Activated T-cell treated with anti-CD3 and anti-CD28 coated beads for 4 hours (primary cell): Measurements from ENCODE around the gene OSGIN1.
"Not testable (repeated sequence)": the region's sequence is repeated elsewhere in the genome, so short reads cannot be mapped to it uniquely, and the experiment has no call there.

ENCODE experiments used
- DNase-seq: peaks from one replicate; pipeline ENCODE4 v3.0.0-alpha.2; 2020

OSGIN1 gene

GRCh38 chr16:83942074-83942473 is 11.0 kb upstream of the OSGIN1 start:
- no peak for DNase-seq

DNA sequence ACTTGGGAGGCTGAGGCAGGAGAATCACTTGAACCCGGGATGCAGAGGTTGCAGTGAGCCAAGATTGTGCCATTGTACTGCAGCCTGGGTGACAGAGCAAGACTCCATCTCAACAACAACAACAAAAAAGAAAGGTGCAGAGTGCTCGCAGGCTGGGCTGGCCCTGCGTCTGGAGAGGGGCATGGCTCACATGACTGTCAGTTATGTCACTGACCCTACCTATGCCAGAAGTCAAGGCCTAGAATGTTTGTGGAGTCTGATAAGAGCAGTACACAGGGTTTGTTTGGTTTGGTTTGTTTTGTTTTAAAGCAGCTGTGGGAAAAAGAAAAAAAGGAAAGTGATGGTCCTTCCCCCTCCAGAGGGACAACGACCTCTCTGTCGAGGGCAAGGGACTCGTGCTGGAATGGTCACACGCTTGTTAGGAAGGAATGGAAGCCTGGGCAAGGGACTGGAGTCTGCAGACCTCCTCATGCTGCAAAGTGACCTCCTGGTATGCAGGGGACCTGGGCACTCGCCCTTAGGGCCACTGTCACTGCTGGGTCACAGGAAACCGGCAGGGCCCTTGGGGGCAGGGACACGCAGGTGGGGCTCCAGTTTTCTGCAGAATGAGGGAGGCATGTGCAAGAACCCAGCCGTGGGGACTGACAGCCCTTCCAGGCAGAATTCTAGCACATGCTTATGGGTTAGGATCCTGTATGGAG is 10.1 kb upstream of the OSGIN1 start:
- DNase-seq: no peak

DNA sequence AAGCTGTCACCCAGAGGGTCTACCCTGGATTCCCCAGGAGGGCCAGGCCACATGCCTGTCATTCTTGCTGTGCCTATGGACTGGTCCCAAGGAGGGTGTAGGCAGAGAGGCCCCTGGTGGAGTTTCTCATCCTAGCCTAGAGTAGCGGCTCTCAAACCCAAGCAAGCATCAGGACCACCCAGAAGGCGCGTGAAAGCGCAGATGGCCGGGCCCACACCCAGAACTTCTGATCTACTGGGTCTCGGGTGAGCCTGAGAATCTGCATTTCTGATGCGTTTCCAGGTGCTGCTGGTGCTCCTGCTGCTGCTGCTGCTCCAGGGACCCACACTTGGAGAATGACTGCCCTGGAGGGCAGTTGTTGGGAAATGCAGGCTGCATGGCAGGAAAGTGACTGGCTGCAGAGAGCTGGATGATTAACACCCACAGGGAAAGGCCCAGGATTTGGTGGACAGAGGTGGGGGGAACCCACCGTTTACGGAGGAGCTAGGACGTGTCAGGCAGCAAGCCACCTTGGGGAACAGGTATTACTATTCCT is 9.5 kb upstream of the OSGIN1 start:
- no peak for DNase-seq

DNA sequence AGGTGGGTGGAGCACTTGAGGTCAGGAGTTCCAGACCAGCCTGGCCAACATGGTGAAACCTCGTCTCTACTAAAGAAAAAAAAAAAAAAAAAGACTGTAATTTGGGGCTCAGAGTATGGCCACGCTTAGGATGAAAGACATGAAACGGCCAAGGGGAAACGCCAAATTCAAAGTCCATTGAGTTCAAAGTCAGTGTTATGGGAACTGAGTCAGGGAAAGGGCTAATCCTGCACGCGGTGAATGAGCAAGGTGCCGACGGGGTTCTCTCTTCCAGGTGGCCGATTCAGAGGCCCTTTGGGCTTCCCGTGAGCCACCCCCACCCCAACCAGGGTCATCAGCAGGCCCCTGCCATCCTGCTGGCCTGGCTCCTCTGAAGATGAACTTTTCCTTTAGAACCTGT is 7.5 kb upstream of the OSGIN1 start:
- DNase-seq: no peak

DNA sequence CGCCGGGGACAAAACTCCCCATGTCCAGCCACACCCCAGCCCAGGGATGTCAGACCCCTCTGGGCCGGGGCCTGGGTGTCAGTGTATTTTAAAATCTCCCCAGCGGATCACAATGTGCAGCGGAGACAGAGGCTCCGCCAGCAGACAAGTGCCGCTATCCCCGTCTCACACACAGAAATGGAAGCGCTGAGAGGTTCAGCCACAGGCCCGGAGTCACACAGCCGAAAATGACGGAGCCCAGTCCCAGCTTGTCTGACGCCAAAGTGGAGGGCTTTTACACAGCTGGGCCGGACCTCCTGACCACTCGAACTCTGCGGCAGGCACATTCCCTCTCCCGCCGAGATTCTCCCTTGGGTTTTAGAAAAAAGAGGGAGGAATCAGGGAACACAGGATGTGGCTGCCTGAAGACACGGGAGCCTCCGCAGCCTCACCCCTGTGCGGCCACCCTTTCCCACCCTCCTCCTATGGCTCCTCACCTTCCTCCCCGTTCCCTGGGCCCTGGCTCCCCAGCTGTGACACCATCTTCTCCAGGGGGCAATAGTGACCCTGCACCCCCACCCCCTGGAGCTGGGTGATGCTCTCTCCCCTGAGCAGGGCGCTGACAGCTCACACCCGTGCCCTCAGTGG is 6.8 kb upstream of the OSGIN1 start:
- DNase-seq: no peak

GRCh38 chr16:83946781-83947566 is 6.1 kb upstream of the OSGIN1 start:
- no peak for DNase-seq

DNA sequence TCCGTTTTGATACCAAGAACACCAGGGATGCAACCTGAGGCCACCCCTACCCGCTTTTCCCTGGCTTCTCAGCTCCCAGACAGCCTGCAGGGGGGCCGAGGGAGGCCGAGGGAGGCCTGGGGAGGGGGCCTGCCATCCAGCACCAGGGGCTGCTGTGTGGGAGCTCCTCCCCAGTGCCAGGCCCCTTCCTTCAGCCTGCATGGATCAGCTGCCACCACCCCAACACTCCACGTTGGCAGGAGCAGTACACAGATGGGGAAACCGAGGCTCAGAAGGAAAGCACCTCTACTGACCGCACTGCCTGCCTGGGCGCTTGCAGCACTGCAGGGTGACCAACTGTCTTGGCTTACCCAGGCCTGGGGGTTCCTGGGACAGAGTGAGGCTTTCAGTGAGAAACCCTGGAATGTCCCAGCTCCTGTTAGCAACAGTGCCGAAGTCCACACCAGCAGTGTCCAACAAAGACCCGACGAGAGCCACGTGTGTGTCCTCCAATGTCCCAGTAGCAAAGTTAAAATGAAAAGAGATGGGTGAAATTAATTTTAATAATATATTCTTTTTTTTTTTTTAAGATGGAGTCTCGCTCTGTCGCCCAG is 5.3 kb upstream of the OSGIN1 start:
- no peak for DNase-seq

DNA sequence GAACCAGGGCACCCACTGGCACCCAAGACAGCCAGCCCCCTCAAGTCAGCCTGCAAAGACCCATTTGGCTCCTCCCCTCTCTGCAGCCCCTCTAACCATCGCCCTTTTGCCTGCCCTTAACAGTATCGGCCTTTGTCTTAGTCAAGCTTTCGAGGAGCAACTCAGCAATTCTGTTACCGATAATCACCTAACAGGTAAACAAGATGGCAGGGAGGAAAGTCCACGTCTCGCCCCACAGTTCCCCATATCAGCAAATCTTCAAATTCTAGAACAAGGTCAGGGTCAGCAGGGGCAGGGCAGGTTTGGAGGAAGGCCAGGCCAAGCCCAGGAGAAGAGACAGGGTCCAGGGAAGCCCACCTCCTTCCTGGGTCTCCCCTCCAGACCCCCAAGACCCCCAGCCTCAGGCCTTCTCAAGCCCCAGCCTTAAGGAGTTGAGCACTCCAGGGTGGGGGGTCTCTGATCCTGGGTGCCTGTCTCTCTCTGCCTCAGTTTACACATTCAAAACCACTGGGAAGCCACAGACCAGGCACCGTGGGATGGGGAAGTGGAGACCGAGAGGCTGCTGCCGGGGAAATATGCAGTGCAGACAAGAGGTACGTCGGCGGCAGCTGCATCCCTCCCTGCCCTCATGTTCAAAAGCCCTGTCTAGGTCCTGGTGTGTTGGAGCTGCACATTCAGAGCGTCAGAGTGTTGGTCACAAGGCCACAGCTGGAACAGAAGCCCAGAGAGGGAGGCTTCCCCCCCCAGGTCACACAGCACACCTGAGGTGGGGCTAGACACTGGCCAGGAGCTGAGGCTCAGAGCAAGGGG is 3.9 kb upstream of the OSGIN1 start:
- DNase-seq: no peak

- DNase-seq: no peak
Observed at GRCh38 chr16:83949724-83950001, 3.4 kb upstream of the OSGIN1 start.

- not testable (repeated sequence) for DNase-seq
Observed at GRCh38 chr16:83950862-83951399, 2.1 kb upstream of the OSGIN1 start.

DNA sequence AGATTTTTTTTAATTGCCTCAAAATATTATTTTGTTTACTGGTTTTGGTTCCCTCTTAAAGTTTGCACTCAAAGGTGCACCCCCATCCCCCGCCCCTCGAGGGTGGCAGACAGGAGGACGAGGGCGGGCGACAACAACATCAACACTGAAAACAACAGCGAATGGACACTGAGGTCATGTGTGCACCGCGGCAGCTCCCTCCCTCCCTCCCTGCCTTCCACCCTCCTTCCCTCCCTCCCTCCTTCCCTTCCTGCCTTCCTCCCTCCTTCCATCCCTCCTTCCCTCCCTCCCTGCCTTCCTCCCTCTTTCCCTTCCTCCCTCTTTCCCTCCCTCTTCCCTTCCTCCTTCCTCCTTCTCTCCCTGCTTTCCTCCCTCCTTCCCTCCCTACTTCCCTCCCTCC is 1.5 kb upstream of the OSGIN1 start:
- no peak for DNase-seq

DNA sequence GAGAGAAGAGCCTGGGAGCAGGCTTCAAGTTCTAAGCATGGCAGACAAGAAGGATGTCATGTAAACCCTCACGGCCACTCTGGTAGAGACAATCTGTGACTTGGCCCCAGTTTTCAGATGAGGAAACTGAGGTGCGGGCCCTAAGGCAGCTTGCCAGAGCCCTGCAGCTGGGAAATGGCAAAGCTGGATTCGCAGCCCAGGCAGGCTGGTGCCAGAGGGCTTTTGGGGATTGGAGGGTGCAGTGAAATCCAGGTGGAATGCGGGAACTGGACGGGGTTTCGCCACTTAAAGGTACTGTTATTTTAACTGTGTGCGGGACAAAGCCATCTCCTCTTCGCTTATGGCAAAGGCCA is 477 bp upstream of the OSGIN1 start:
- DNase-seq: no peak

DNA sequence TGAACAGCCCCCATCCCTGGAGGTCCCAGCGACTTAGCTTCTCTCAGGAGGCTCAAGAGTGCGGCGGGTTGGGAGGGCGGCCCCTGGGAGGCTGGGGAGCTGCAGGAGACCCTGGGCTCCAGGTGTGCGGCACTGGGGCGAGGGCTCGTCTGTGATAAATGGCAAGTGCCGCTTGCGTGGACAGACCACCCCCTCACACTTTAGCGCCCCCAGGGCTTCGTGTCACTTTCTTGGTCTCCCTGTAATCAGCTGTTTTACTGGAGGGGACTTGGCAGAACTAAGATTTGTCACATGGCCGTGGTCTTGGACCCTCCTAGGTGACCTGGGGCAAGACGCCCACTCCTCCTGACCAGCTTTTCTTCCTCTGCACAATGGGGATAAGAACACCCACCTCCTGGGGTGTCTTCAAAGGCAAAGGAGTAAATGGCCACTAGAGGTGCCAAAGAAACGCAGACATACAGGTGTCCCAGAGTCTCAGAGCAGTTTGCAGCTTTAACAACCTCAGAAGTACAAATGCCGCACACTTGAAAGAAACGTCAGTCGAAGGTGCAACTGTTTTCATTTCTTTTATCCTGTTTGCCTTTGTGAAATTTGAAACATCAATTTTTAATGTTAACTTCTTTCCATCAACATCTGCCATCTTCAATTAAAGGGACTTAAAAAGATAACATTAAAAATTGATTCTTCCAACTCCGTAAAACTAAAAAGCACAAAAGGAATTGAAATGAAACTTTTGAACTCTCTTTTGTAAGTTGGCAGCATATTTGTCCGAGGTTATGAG is 946 bp downstream of the OSGIN1 start:
- no peak for DNase-seq

- no peak for DNase-seq
Observed at GRCh38 chr16:83954577-83955016, 1.6 kb downstream of the OSGIN1 start.

DNA sequence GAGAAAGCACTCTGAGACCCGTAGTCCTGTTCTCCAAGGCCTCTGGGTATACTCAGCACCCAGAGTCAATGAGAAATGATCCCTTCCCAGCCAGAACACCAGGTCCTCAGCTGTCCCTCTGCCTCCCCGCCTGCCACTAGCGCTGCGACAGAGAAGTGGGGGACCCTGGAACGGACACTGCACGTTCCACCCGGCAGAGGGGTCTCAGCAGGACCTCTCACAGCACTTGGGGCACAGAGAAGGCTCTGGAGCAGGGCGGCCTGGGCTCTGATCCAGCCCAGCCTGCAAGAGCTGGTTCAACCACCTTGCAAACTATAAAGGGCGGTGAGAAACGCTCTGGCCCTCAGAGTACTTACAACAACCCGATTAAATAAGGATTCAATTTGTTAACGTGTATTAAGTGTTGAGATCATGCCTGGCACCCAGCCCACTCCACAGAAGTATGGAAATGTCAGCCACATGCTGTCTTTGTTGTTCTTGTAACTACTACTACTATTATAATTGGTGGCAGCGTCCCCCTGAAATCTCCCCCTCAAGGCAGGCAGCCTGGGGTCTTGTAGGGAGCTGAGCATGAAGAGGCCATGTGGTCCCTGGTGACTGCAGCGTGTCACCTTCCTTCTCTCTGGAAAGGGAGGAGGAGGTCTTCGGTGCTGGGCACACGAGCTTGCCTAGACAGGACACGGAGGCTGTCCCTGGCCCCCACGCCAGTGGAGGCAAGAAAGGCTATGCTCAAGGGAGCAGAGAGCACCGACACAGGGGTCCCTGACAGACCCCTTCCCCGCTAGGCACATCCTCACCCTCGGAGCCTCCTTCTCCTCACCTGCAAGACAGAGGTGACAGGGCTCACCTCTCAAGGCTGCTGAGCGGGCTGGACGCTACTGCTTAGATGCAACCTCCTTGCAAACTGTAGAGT is 2.4 kb downstream of the OSGIN1 start:
- no peak for DNase-seq

DNA sequence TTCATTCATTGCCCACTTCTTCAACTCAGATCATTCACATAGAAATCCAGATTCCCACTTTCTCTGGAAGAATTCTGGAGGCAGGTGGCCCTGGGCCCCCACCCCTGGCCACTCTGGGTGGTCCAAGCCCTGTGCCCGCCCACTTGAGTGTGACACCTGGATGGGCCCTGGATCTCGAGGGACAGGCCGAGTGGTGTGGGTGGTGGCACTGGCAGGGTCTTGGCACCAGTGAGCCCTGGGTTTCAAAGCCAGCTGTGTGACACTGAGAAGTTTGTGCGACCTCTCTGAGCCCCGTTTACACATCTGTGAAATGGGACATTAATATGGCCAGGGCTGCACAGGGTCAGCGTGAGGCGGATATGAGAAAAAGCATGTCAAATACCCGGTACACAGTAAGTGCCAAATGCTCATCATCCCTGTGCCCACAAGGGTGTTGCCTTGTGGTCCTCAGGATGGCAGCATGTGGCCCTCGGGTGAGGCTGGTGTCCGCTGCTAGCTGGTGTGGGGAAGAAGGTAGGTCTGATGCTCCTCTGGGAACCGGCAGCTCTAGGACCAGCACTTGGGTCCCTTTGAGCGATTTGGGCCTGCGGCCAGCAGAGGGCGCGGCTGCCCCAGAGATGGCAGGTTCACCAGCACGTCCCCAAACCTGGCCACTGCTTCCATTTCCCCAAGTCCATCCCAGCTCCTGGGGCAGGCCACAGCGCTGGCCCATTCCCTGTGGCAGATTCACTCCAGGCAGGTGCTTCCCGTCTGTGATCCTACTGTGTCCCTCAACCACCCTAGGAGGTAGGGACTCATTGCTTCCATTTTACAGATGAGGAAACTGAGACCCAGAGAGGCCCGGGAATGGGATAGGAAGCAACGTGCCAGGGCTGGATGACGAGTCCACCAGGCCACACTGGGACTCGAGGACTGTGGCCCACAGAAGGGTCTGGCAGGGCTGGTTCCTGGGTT is 3.6 kb downstream of the OSGIN1 start:
- peak; percentile 59 for DNase-seq

- no peak for DNase-seq
Observed at GRCh38 chr16:83957296-83957855, 4.3 kb downstream of the OSGIN1 start.

DNA sequence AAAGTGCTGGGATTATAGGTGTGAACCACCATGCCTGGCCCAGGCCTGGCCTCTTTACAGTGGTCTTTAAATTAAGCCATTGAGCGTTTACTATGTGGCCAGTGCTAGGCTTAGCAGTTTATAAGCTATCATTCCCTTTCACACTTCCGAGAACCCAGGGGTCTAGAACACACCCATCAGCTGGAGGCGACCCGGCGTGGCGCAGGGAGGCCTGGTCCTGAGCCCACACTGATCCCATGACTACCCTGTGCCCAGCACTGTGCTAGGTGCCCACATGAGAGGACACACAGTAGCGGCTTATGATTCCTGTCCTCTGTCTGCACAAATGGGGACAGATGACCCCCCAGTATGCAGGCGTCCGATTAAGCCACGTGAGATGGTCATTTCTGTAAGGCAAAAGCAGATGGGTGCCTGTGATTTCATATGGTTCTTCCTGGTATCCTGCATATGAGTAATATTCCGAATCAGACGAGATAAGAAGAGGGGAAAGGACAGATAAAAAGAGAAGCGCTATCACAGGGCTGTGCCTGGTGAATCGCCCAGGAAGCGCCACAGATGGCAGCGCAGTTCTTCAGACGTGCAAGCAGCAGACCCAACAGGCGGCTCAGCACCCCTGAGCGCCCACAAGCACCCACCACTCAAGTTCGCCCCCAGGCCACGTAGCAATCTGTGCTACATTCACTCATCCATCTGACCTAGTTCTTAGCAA is 5.3 kb downstream of the OSGIN1 start:
- no peak for DNase-seq
